ENCODE measurements around the gene CLPTM1. TPM values are rescaled to one million over a fixed set of nuclear protein-coding genes. Genes with fewer than 3 reads are reported as not detected.

CLPTM1 gene
- total and polyA plus RNA-seq, 4 donors, result 35.9 to 130 (median 85.3) TPM

DNA sequence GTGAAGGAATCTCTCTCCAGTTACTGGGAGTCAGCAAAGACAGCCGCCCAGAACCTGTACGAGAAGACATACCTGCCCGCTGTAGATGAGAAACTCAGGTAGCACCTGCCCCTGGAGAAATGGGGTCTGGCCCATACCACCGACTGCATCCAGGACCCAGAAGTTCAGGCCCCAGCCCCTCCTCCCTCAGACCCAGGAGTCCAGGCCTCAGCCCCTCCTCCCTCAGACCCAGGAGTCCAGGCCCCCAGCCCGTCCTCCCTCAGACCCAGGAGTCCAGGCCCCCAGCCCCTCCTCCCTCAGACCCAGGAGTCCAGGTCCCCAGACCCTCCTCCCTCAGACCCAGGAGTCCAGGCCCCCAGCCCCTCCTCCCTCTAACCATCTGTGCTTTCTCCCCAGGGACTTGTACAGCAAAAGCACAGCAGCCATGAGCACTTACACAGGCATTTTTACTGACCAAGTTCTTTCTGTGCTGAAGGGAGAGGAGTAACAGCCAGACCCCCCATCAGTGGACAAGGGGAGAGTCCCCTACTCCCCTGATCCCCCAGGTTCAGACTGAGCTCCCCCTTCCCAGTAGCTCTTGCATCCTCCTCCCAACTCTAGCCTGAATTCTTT lies 6.3 kb upstream of the CLPTM1 start:
- 87 to 90% methylated on average over 4 to 5 of the region's 5 CpGs for WGBS, 2 donors
- H3K9ac ChIP-seq (ENCODE audit: insufficient read depth in 1 of 2, low read length in 2 of 2), result no peak overlapping the region
- ATAC-seq (ENCODE audit: insufficient read depth, low FRiP score) (no peak), DNase-seq (no peak)
- no peak overlapping the region for H3K4me3 ChIP-seq
- no peaks in the 10 kb centered on the region for H3K27me3 ChIP-seq (ENCODE audit: control insufficient read depth in 3 of 3, insufficient read depth in 3 of 3, low read length in 2 of 3)
- TF ChIP-seq, protein P1, sequence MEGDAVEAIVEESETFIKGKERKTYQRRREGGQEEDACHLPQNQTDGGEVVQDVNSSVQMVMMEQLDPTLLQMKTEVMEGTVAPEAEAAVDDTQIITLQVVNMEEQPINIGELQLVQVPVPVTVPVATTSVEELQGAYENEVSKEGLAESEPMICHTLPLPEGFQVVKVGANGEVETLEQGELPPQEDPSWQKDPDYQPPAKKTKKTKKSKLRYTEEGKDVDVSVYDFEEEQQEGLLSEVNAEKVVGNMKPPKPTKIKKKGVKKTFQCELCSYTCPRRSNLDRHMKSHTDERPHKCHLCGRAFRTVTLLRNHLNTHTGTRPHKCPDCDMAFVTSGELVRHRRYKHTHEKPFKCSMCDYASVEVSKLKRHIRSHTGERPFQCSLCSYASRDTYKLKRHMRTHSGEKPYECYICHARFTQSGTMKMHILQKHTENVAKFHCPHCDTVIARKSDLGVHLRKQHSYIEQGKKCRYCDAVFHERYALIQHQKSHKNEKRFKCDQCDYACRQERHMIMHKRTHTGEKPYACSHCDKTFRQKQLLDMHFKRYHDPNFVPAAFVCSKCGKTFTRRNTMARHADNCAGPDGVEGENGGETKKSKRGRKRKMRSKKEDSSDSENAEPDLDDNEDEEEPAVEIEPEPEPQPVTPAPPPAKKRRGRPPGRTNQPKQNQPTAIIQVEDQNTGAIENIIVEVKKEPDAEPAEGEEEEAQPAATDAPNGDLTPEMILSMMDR (IDR thresholded peaks at IDR 0.05; ENCODE audit: control extremely low read depth, extremely low read depth), result no peak
- peaks cover 0 to 11% (median 0%) of the 10 kb centered on the region in 5 donors for H3K4me1 ChIP-seq (ENCODE audit: control insufficient read depth in 5 of 5, insufficient read depth in 5 of 5, low read length in 5 of 5)
- H3K36me3 ChIP-seq (ENCODE audit: control insufficient read depth in 4 of 4, insufficient read depth in 4 of 4, low read length in 4 of 4), result peaks cover 0 to 5% (median 4%) of the 10 kb centered on the region in 4 donors
- no peak overlapping the region for H3K27ac ChIP-seq (ENCODE audit: low read depth in 1 of 2, low read length in 1 of 2)
- H3K9me3 ChIP-seq (ENCODE audit: control insufficient read depth in 4 of 4, insufficient read depth in 3 of 4, low read length in 3 of 4), result no peaks in the 10 kb centered on the region

DNA sequence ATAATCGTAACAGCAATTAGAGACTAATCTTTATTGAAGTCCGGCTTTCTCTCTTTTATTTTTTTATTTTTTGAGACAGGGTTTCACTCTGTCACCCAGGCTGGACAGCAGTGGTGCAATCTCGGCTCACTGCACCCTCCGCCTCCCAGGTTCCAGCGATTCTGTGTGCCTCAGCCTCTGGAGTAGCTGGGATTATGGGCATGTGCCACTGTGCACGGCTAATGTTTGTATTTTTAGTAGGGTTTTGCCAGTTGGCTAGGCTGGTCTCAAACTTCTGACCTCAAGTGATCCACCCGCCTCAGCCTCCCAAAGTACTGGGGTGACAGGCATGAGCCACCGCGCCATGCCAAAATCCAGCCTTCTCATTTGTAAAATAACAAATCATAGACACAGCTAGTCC lies 5.6 kb upstream of the CLPTM1 start:
- Histone ChIP-seq H3K36me3 (ENCODE audit: control insufficient read depth in 4 of 4, insufficient read depth in 4 of 4, low read length in 4 of 4) (peaks cover 0 to 5% (median 4%) of the 10 kb centered on the region in 4 donors), H3K27me3 (ENCODE audit: control insufficient read depth in 3 of 3, insufficient read depth in 3 of 3, low read length in 2 of 3) (no peaks in the 10 kb centered on the region), H3K27ac (ENCODE audit: low read depth in 1 of 2, low read length in 1 of 2) (no peak overlapping the region), H3K4me1 (ENCODE audit: control insufficient read depth in 5 of 5, insufficient read depth in 5 of 5, low read length in 5 of 5) (peaks cover 0 to 16% (median 0%) of the 10 kb centered on the region in 5 donors), H3K9ac (ENCODE audit: insufficient read depth in 1 of 2, low read length in 2 of 2) (no peak overlapping the region), H3K9me3 (ENCODE audit: control insufficient read depth in 4 of 4, insufficient read depth in 3 of 4, low read length in 3 of 4) (no peaks in the 10 kb centered on the region), H3K4me3 (no peak overlapping the region)
- no peak for ATAC-seq (ENCODE audit: insufficient read depth, low FRiP score)
- no peak for DNase-seq
- WGBS, 2 donors, result 75 to 96% methylated on average over 9 of the region's 9 CpGs
- TF ChIP-seq, protein P1 (IDR thresholded peaks at IDR 0.05; ENCODE audit: control extremely low read depth, extremely low read depth), result no peak

DNA sequence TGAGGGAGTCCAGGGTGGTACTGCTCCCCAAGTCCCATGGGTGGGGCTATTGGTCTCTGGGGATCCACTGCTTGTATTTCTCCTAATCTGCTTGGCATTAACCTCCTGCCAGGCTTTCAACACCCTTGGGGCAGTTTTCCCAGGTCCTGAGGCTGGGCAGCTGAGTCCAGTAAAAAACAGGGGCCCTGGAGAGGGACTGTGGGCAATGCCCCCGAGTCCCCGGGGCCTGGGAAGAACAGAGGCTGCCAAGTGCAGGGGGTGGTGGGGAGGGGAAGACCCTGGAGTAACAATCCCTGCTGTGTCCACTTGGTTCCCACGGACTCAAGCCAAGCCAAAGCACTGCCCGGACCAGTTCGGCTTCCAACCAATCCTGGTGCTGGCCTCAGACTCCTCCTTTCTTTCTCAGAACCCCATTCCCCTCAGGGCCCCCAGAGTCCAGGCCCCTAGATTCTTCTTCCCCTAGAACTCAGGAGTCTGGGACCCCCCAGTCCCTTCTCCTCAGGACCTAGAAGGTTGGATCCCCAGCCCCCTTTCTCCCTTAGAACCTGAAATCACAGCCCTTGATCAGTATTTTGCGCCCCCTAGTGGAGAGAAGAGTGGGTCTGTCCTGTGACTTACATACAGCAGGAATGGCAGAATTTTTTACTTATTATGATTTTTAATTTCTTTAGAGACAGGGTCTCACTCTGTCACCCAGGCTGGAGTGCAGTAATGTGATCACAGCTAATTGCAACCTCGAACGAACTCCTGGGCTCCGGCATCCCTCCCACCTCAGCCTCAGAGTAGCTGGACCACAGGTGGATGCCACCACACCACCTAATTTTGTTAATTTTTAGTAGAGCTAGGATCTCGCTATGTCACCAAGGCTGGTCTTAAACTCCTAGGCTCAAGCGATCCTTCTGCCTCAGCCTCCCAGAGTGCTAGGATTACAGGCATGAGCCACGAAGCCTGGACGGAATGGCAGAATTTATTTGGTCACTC lies 3.7 kb upstream of the CLPTM1 start:
- H3K4me1 ChIP-seq (ENCODE audit: control insufficient read depth in 5 of 5, insufficient read depth in 5 of 5, low read length in 5 of 5), result peaks cover 0 to 24% (median 6%) of the 10 kb centered on the region in 5 donors
- TF ChIP-seq, protein P1 (IDR thresholded peaks at IDR 0.05; ENCODE audit: control extremely low read depth, extremely low read depth), result peak; percentile 64
- H3K9me3 ChIP-seq (ENCODE audit: control insufficient read depth in 4 of 4, insufficient read depth in 3 of 4, low read length in 3 of 4), result no peaks in the 10 kb centered on the region
- ATAC-seq (ENCODE audit: insufficient read depth, low FRiP score), result no peak
- H3K9ac ChIP-seq (ENCODE audit: insufficient read depth in 1 of 2, low read length in 2 of 2), result no peak overlapping the region
- no peak overlapping the region for H3K27ac ChIP-seq (ENCODE audit: low read depth in 1 of 2, low read length in 1 of 2)
- peaks cover 0 to 5% (median 4%) of the 10 kb centered on the region in 4 donors for H3K36me3 ChIP-seq (ENCODE audit: control insufficient read depth in 4 of 4, insufficient read depth in 4 of 4, low read length in 4 of 4)
- DNase-seq, result peak; percentile 77 to 89 (median 88)
- H3K27me3 ChIP-seq (ENCODE audit: control insufficient read depth in 3 of 3, insufficient read depth in 3 of 3, low read length in 2 of 3), result no peaks in the 10 kb centered on the region
- no peak overlapping the region for H3K4me3 ChIP-seq
- 58 to 68% methylated on average over 13 of the region's 13 CpGs for WGBS, 2 donors

All from lung (tissue), 12 donors.